HG03280 (cell line): ENCODE data around the gene SHANK2.

Source experiments
- ATAC-seq: cut with Tn5 transposase; IDR thresholded peaks from one replicate; pipeline ENCODE4 v1.9.1; 2021; ENCODE audit warnings: mild to moderate bottlenecking, moderate library complexity; ENCODE audit not compliant: unreplicated experiment

SHANK2 gene

GRCh38 chr11:71252269-71252769 is at the start of gene SHANK2:
Gene SHANK2, minus strand, starts transcription at chr11:71252577. Its CDS starts 105,251 bp downstream, at chr11:71147326.
- no peak for ATAC-seq

- ATAC-seq, result no peak
Measured at GRCh38 chr11:71301858-71302533, 49.6 kb upstream of the SHANK2 start.

- no peak for ATAC-seq
Measured at GRCh38 chr11:71301046-71301857, 48.9 kb upstream of the SHANK2 start.

GRCh38 chr11:71300187-71300586 is 47.8 kb upstream of the SHANK2 start:
- ATAC-seq, result no peak

- no peak for ATAC-seq
Measured at GRCh38 chr11:71298761-71299181, 46.4 kb upstream of the SHANK2 start.

- ATAC-seq, result no peak
Measured at GRCh38 chr11:71298016-71298550, 45.7 kb upstream of the SHANK2 start.

- ATAC-seq, result no peak
Measured at GRCh38 chr11:71294846-71295600, 42.6 kb upstream of the SHANK2 start.

- no peak for ATAC-seq
Measured at GRCh38 chr11:71293961-71294782, 41.8 kb upstream of the SHANK2 start.

GRCh38 chr11:71286701-71287643 is 34.6 kb upstream of the SHANK2 start:
- no peak for ATAC-seq

- ATAC-seq, result no peak
Measured at GRCh38 chr11:71285111-71285510, 32.7 kb upstream of the SHANK2 start.

GRCh38 chr11:71284525-71285092 is 32.2 kb upstream of the SHANK2 start:
- ATAC-seq, result no peak

GRCh38 chr11:71283971-71284441 is 31.6 kb upstream of the SHANK2 start:
- ATAC-seq, result no peak

- ATAC-seq, result no peak
Measured at GRCh38 chr11:71282581-71283351, 30.4 kb upstream of the SHANK2 start.

- no peak for ATAC-seq
Measured at GRCh38 chr11:71281831-71282230, 29.5 kb upstream of the SHANK2 start.

GRCh38 chr11:71281204-71281603 is 28.8 kb upstream of the SHANK2 start:
- ATAC-seq, result no peak

- no peak for ATAC-seq
Measured at GRCh38 chr11:71279916-71280645, 27.7 kb upstream of the SHANK2 start.

- no peak for ATAC-seq
Measured at GRCh38 chr11:71272161-71272560, 19.8 kb upstream of the SHANK2 start.
